ENCODE data around the gene MYLK. TPM values are rescaled to one million over a fixed set of nuclear protein-coding genes. Genes with fewer than 3 reads are reported as not detected.
A peak's percentile ranks its signal among the peaks of the same experiment; 100 is the strongest.

Gene MYLK
- total RNA-seq, 1 donor from 2014 or later = 24.3 TPM

GRCh38 chr3:123584988-123585937 is 298.9 kb downstream of the MYLK start, which contains the start of gene HACD2:
HACD2 (minus strand) TSS chr3:123585053; CDS start chr3:123585027, 26 bp downstream.
- Mint-ChIP-seq H3K36me3 (ENCODE audit: unreplicated experiment) (peaks cover 14% of the 10 kb centered on the region), H3K4me3 (ENCODE audit: unreplicated experiment) (peak within 1 kb of the TSS; percentile 89), H3K4me1 (ENCODE audit: unreplicated experiment) (peaks cover 34% of the 10 kb centered on the region), H3K27me3 (ENCODE audit: unreplicated experiment) (no peaks in the 10 kb centered on the region), H3K27ac (ENCODE audit: unreplicated experiment) (peak within 1 kb of the TSS; percentile 77), H3K9me3 (ENCODE audit: unreplicated experiment) (no peaks in the 10 kb centered on the region)
- peak; percentile 99 for DNase-seq (ENCODE audit: extremely low spot score, unreplicated experiment)
- TF ChIP-seq CTCF (IDR thresholded peaks at IDR 0.05) = no peak

GRCh38 chr3:123584284-123584987 is 299.7 kb downstream of the MYLK start:
- TF ChIP-seq CTCF (IDR thresholded peaks at IDR 0.05) = peak; percentile 42
- DNase-seq (ENCODE audit: extremely low spot score, unreplicated experiment) = peak; percentile 85
- peak overlapping the region; percentile 89 for H3K4me3 Mint-ChIP-seq (ENCODE audit: unreplicated experiment)
- H3K27ac Mint-ChIP-seq (ENCODE audit: unreplicated experiment) = peak overlapping the region; percentile 77
- peaks cover 38% of the 10 kb centered on the region for H3K4me1 Mint-ChIP-seq (ENCODE audit: unreplicated experiment)
- H3K27me3 Mint-ChIP-seq (ENCODE audit: unreplicated experiment) = no peaks in the 10 kb centered on the region
- H3K36me3 Mint-ChIP-seq (ENCODE audit: unreplicated experiment) = peaks cover 16% of the 10 kb centered on the region
- H3K9me3 Mint-ChIP-seq (ENCODE audit: unreplicated experiment) = no peaks in the 10 kb centered on the region

- TF ChIP-seq CTCF (IDR thresholded peaks at IDR 0.05) = no peak
- Mint-ChIP-seq H3K27me3 (ENCODE audit: unreplicated experiment) (no peaks in the 10 kb centered on the region), H3K27ac (ENCODE audit: unreplicated experiment) (no peak overlapping the region), H3K4me3 (ENCODE audit: unreplicated experiment) (peak overlapping the region; percentile 89), H3K36me3 (ENCODE audit: unreplicated experiment) (peaks cover 20% of the 10 kb centered on the region), H3K9me3 (ENCODE audit: unreplicated experiment) (no peaks in the 10 kb centered on the region), H3K4me1 (ENCODE audit: unreplicated experiment) (peaks cover 40% of the 10 kb centered on the region)
- DNase-seq (ENCODE audit: extremely low spot score, unreplicated experiment) = no peak
Measured at GRCh38 chr3:123583561-123583960, 300.6 kb downstream of the MYLK start.

GRCh38 chr3:123582315-123582714 is 301.8 kb downstream of the MYLK start:
- Mint-ChIP-seq H3K27ac (ENCODE audit: unreplicated experiment) (no peak overlapping the region), H3K4me3 (ENCODE audit: unreplicated experiment) (peak overlapping the region; percentile 41), H3K9me3 (ENCODE audit: unreplicated experiment) (no peaks in the 10 kb centered on the region), H3K36me3 (ENCODE audit: unreplicated experiment) (peaks cover 27% of the 10 kb centered on the region), H3K27me3 (ENCODE audit: unreplicated experiment) (no peaks in the 10 kb centered on the region), H3K4me1 (ENCODE audit: unreplicated experiment) (peaks cover 30% of the 10 kb centered on the region)
- DNase-seq (ENCODE audit: extremely low spot score, unreplicated experiment) = no peak
- no peak for TF ChIP-seq CTCF (IDR thresholded peaks at IDR 0.05)

- H3K4me3 Mint-ChIP-seq (ENCODE audit: unreplicated experiment) = no peak overlapping the region
- peaks cover 39% of the 10 kb centered on the region for H3K36me3 Mint-ChIP-seq (ENCODE audit: unreplicated experiment)
- peaks cover 27% of the 10 kb centered on the region for H3K4me1 Mint-ChIP-seq (ENCODE audit: unreplicated experiment)
- no peaks in the 10 kb centered on the region for H3K9me3 Mint-ChIP-seq (ENCODE audit: unreplicated experiment)
- no peak for TF ChIP-seq CTCF (IDR thresholded peaks at IDR 0.05)
- no peaks in the 10 kb centered on the region for H3K27me3 Mint-ChIP-seq (ENCODE audit: unreplicated experiment)
- no peak for DNase-seq (ENCODE audit: extremely low spot score, unreplicated experiment)
- no peak overlapping the region for H3K27ac Mint-ChIP-seq (ENCODE audit: unreplicated experiment)
Measured at GRCh38 chr3:123576122-123576521, 308.0 kb downstream of the MYLK start.
